ENCODE results near the gene MDH1. TPM values are rescaled to one million over a fixed set of nuclear protein-coding genes. Genes with fewer than 3 reads are reported as not detected.

MDH1 gene
- total and polyA plus RNA-seq, 9 of the 15 experiments (the other 6 are each of a cell fraction or from before 2014, with no cell fraction given), result 191 to 1,225 (median 284) TPM

- TF ChIP-seq GMEB1 (CRISPR knock-in tag; IDR thresholded peaks at IDR 0.05), result peak; percentile 83
- TF ChIP-seq ZNF639 (CRISPR knock-in tag; conservative IDR thresholded peaks at IDR 0.05 in 1 of 2, IDR thresholded peaks at IDR 0.05 in 1 of 2), result peak in 1 of 2 experiments; percentile 91; a peak in 2 of 4 replicates
- TF ChIP-seq ZNF512 (tag; IDR thresholded peaks at IDR 0.05), result no peak
- no peak for TF ChIP-seq ZBED1 (IDR thresholded peaks at IDR 0.05)
- no peak for TF ChIP-seq FOXK1 (CRISPR knock-in tag; IDR thresholded peaks at IDR 0.05; ENCODE audit: borderline replicate concordance)
- TF ChIP-seq HDAC8 (tag; IDR thresholded peaks at IDR 0.05), result peak; percentile 50; the same call in 1 of the 2 replicates
- no peak for TF ChIP-seq MEIS2 (IDR thresholded peaks at IDR 0.05; ENCODE audit: partially characterized antibody)
- peak; percentile 83 for TF ChIP-seq HDAC2 (IDR thresholded peaks at IDR 0.05)
- no peak for TF ChIP-seq HMGN3 (IDR thresholded peaks at IDR 0.05; ENCODE audit: borderline replicate concordance, extremely low read depth, insufficient read length, low read depth, low read length)
- TF ChIP-seq TCF15 (CRISPR knock-in tag; IDR thresholded peaks at IDR 0.05), result 0 out of 2 replicates have a peak, but pooled peaks have one; percentile 5
- no peak for TF ChIP-seq FOXO4 (CRISPR knock-in tag; IDR thresholded peaks at IDR 0.05)
- no peak for TF ChIP-seq POLR3G (IDR thresholded peaks at IDR 0.05; ENCODE audit: extremely low read depth, insufficient read length, insufficient replicate concordance)
- peak; percentile 71 for TF ChIP-seq PRDM10 (IDR thresholded peaks at IDR 0.05; ENCODE audit: partially characterized antibody)
Observed at GRCh38 chr2:63588385-63589147, at the start of gene MDH1, which contains the start of gene WDPCP (continued).

Data from K562 (cell line).